MM.1S (cell line): Measurements from ENCODE around the gene FRMD6.

Experiments
- DNase-seq: peaks from one replicate; pipeline ENCODE4 v3.0.0-alpha.2; 2015
- H2AFZ ChIP-seq: fragments of 300-600 bp; sonication (generic); 2 replicates; pipeline ENCODE4 v1.6.0; 2016; ENCODE audit warnings: antibody characterized with exemption, low read length
- H3F3A ChIP-seq: fragments of 300-600 bp; sonication (generic); 2 replicates; pipeline ENCODE4 v1.6.1; 2016; ENCODE audit warnings: mild to moderate bottlenecking, antibody characterized with exemption, low read length, moderate library complexity, mixed read lengths; ENCODE audit not compliant: insufficient read depth
- H3K27ac ChIP-seq: fragments of 300-600 bp; sonication (generic); 2 replicates; pipeline ENCODE4 v1.5.1; 2016; ENCODE audit warnings: mild to moderate bottlenecking, low read length
- H3K27me3 ChIP-seq: fragments of 300-600 bp; sonication (generic); replicated peaks from 2 replicates; pipeline ENCODE4 v1.6.0; 2016; ENCODE audit warnings: low read length; ENCODE audit not compliant: insufficient read depth
- H3K36me3 ChIP-seq: fragments of 300-600 bp; sonication (generic); replicated peaks from 2 replicates; pipeline ENCODE4 v1.6.1; 2016; ENCODE audit warnings: mild to moderate bottlenecking, low read length, mixed read lengths; ENCODE audit not compliant: insufficient read depth
- H3K4me1 ChIP-seq: fragments of 300-600 bp; sonication (generic); 2 replicates; pipeline ENCODE4 v1.6.1; 2016; ENCODE audit warnings: low read length, mixed read lengths
- H3K4me2 ChIP-seq: fragments of 300-600 bp; sonication (generic); 2 replicates; pipeline ENCODE4 v1.6.0; 2016; ENCODE audit warnings: low read depth, low read length
- H3K4me3 ChIP-seq: fragments of 300-600 bp; sonication (generic); 2 replicates; pipeline ENCODE4 v1.5.1; 2016; ENCODE audit warnings: low read length, mixed read lengths
- H3K79me2 ChIP-seq: fragments of 300-600 bp; sonication (generic); 2 replicates; pipeline ENCODE4 v1.6.1; 2016; ENCODE audit warnings: mixed run types, low read length, mixed read lengths
- H3K9ac ChIP-seq: fragments of 300-600 bp; sonication (generic); 2 replicates; pipeline ENCODE4 v1.6.1; 2016; ENCODE audit warnings: low read length, mixed read lengths
- H3K9me2 ChIP-seq: fragments of 300-600 bp; sonication (generic); replicated peaks from 2 replicates; pipeline ENCODE4 v1.6.1; 2016; ENCODE audit warnings: mild to moderate bottlenecking, low read length, mixed read lengths; ENCODE audit not compliant: insufficient read depth
- H3K9me3 ChIP-seq: fragments of 300-600 bp; sonication (generic); replicated peaks from 2 replicates; pipeline ENCODE4 v1.6.1; 2016; ENCODE audit warnings: mild to moderate bottlenecking, low read length, mixed read lengths; ENCODE audit not compliant: insufficient read depth
- H4K20me1 ChIP-seq: fragments of 300-600 bp; sonication (generic); 2 replicates; pipeline ENCODE4 v1.6.1; 2016; ENCODE audit warnings: mild to moderate bottlenecking, low read length, moderate library complexity, mixed read lengths; ENCODE audit not compliant: insufficient read depth
- EZH2 ChIP-seq: fragments of 300-600 bp; sonication (generic); optimal IDR thresholded peaks from 2 replicates; pipeline ENCODE3; 2017; ENCODE audit warnings: low read depth, mild to moderate bottlenecking, antibody characterized with exemption, low read length, mixed read lengths
- EZH2phosphoT487 ChIP-seq: fragments of 300-600 bp; sonication (generic); IDR thresholded peaks from 2 replicates; pipeline ENCODE4 v1.6.1; 2018; ENCODE audit warnings: antibody characterized with exemption, low read length
- TF ChIP-seq, protein P1 (sequence below): fragments of 300-600 bp; sonication (generic); IDR thresholded peaks from 2 replicates; pipeline ENCODE4 v1.5.1; 2016; ENCODE audit warnings: antibody characterized with exemption, low read length, mixed read lengths

FRMD6 gene

DNA sequence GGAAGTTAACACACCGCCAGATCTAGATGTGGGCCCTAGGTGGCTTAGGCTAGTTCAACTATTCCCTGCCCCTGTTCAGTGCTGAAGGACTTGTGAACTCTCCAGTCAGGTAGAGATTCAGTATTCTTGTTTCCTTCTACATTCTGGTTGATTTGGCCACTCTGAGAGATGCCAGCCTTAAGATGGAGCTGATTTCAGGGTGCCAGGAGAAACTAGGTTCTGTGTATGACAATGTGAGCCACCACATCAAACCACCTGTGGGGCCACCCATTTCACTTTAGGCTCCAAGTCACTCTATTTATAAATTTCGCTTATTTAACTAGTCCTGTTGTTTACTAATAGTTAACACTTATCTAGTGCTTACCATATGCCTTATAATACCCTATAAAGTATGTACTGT, 26.0 kb downstream of the FRMD6 start:
- H3K36me3 ChIP-seq, result no peaks in the 10 kb centered on the region
- H4K20me1 ChIP-seq, result no peaks in the 10 kb centered on the region; the same call in 1 of the 2 replicates
- no peak overlapping the region for H3K4me3 ChIP-seq
- H3F3A ChIP-seq, result no peaks in the 10 kb centered on the region; the same call in 1 of the 2 replicates
- no peak overlapping the region for H3K4me2 ChIP-seq
- no peak for DNase-seq
- no peak overlapping the region for H3K9ac ChIP-seq
- no peak overlapping the region for H3K27ac ChIP-seq
- no peaks in the 10 kb centered on the region for H3K9me2 ChIP-seq
- peaks cover 57% of the 10 kb centered on the region for H3K79me2 ChIP-seq
- H3K4me1 ChIP-seq, result no peaks in the 10 kb centered on the region
- H2AFZ ChIP-seq, result no peak overlapping the region
- no peaks in the 10 kb centered on the region for H3K9me3 ChIP-seq
- H3K27me3 ChIP-seq, result no peaks in the 10 kb centered on the region
- TF ChIP-seq EZH2phosphoT487 (no peak), EZH2 (no peak)
- TF ChIP-seq, protein P1, sequence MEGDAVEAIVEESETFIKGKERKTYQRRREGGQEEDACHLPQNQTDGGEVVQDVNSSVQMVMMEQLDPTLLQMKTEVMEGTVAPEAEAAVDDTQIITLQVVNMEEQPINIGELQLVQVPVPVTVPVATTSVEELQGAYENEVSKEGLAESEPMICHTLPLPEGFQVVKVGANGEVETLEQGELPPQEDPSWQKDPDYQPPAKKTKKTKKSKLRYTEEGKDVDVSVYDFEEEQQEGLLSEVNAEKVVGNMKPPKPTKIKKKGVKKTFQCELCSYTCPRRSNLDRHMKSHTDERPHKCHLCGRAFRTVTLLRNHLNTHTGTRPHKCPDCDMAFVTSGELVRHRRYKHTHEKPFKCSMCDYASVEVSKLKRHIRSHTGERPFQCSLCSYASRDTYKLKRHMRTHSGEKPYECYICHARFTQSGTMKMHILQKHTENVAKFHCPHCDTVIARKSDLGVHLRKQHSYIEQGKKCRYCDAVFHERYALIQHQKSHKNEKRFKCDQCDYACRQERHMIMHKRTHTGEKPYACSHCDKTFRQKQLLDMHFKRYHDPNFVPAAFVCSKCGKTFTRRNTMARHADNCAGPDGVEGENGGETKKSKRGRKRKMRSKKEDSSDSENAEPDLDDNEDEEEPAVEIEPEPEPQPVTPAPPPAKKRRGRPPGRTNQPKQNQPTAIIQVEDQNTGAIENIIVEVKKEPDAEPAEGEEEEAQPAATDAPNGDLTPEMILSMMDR, result no peak

DNA sequence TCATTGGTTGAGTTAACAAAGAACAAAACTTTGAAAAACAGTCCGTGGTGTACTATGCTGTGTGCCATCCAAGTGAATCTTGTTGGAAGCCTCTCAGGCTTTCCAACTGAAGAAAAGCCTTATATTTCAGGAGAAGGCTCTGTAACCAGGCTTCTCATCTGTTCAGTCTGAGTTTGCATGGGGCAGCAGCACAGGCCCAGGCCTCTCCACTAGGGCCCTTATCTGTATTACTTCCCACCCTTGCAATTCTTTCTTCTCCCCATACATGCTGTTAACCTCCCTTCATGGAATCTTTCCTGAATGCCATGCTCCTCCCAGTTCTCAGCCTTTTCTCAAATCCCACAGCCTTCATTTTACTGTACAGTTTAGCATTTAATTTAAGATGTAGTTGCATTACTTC, 28.3 kb downstream of the FRMD6 start:
- Histone ChIP-seq H3K27ac (no peak overlapping the region), H3F3A (no peaks in the 10 kb centered on the region; the same call in 1 of the 2 replicates), H3K4me3 (no peak overlapping the region), H3K27me3 (no peaks in the 10 kb centered on the region), H3K36me3 (no peaks in the 10 kb centered on the region), H4K20me1 (no peaks in the 10 kb centered on the region; the same call in 1 of the 2 replicates), H3K4me2 (no peak overlapping the region), H3K79me2 (peaks cover 62% of the 10 kb centered on the region), H3K9ac (no peak overlapping the region), H3K4me1 (no peaks in the 10 kb centered on the region), H3K9me2 (no peaks in the 10 kb centered on the region), H2AFZ (no peak overlapping the region), H3K9me3 (no peaks in the 10 kb centered on the region)
- DNase-seq, result no peak
- no peak for TF ChIP-seq EZH2
- TF ChIP-seq EZH2phosphoT487, result no peak
- TF ChIP-seq, protein P1, result no peak

DNA sequence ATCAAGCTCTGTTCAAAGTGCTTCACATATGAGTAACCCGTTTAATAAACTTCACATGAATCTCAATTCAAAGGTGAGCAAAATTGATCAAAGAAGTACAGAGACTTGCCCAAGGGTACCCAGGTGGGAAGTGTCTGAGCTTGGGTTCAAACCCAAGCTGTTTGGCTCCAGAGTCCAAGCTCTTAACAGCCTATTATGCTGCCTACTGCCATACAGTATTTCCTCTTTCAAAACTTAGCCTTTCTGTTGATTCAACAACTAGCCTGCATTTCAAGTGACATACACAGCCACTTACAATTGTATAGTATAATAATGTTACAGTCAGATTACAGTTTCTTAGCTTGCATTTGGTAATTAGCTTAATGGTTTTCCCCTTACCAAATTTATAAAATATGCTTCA, 29.7 kb downstream of the FRMD6 start:
- Histone ChIP-seq H3K9me2 (no peaks in the 10 kb centered on the region), H3K27me3 (no peaks in the 10 kb centered on the region), H4K20me1 (no peaks in the 10 kb centered on the region; the same call in 1 of the 2 replicates), H3K27ac (no peak overlapping the region), H3F3A (no peaks in the 10 kb centered on the region; the same call in 1 of the 2 replicates), H3K9me3 (no peaks in the 10 kb centered on the region), H3K36me3 (no peaks in the 10 kb centered on the region), H3K79me2 (peaks cover 62% of the 10 kb centered on the region), H3K9ac (no peak overlapping the region), H3K4me3 (no peak overlapping the region), H3K4me2 (no peak overlapping the region), H3K4me1 (no peaks in the 10 kb centered on the region), H2AFZ (no peak overlapping the region)
- DNase-seq, result no peak
- TF ChIP-seq EZH2 (no peak), EZH2phosphoT487 (no peak)
- TF ChIP-seq, protein P1, result no peak
